DOHH2 (cell line): ENCODE data around the gene TPCN1.

ENCODE experiments used
- EZH2phosphoT487 ChIP-seq: fragments of 200-600 bp; sonication (generic); IDR thresholded peaks from 2 replicates; pipeline ENCODE4 v1.6.1; 2017; ENCODE audit warnings: borderline replicate concordance, mild to moderate bottlenecking, antibody characterized with exemption, low read length, moderate library complexity, mixed read lengths
- TF ChIP-seq, protein P1 (sequence below): fragments of 200-600 bp; sonication (generic); IDR thresholded peaks from one replicate; pipeline ENCODE4 v1.5.1; 2014; ENCODE audit warnings: antibody characterized with exemption, mild to moderate bottlenecking, low read depth, low read length; ENCODE audit not compliant: poor library complexity, severe bottlenecking

DNA sequence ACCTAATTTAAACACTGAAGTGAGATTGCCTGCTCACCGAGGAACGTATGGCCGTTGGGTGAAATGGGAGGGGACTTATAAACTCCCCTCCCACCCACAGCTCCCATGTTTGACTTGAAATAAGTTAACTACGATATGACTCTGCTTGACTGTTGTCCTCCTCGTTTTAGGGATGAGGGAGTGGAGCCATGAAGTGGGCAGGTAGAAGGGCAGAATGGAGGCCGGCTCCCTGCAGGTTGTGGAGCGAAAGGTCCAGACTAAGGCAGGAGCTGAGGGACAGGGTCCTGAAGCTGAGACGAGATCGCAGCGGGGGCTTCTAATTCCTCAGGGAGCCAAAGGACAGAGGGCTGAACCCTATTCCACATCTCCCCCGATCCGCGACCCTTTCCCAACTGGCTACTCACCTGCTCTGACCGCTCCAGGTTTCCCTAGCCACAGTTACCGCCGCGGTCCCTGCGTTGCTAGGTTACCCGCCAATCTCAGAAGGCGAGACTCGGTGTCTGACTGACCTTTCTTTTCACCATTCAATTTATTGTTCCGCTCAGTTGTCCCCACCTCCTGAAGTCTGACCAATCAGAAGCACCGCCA, 577 bp upstream of the TPCN1 start:
- TF ChIP-seq, protein P1, sequence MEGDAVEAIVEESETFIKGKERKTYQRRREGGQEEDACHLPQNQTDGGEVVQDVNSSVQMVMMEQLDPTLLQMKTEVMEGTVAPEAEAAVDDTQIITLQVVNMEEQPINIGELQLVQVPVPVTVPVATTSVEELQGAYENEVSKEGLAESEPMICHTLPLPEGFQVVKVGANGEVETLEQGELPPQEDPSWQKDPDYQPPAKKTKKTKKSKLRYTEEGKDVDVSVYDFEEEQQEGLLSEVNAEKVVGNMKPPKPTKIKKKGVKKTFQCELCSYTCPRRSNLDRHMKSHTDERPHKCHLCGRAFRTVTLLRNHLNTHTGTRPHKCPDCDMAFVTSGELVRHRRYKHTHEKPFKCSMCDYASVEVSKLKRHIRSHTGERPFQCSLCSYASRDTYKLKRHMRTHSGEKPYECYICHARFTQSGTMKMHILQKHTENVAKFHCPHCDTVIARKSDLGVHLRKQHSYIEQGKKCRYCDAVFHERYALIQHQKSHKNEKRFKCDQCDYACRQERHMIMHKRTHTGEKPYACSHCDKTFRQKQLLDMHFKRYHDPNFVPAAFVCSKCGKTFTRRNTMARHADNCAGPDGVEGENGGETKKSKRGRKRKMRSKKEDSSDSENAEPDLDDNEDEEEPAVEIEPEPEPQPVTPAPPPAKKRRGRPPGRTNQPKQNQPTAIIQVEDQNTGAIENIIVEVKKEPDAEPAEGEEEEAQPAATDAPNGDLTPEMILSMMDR: no peak
- TF ChIP-seq EZH2phosphoT487: no peak
